Measurements from ENCODE around the gene CA6.
"Not testable (repeated sequence)": the region's sequence is repeated elsewhere in the genome, so short reads cannot be mapped to it uniquely, and the experiment has no call there.

The CA6 gene

GRCh38 chr1:8926707-8927694 is 18.7 kb upstream of the CA6 start:
- peak; percentile 53 for DNase-seq

GRCh38 chr1:8930116-8930515 is 15.6 kb upstream of the CA6 start:
- DNase-seq = no peak

- DNase-seq = not testable (repeated sequence)
These were observed 8.6 kb upstream of the CA6 start for GRCh38 chr1:8937051-8937450.

- no peak for DNase-seq
These were observed 8.0 kb upstream of the CA6 start for GRCh38 chr1:8937701-8938100.

GRCh38 chr1:8938232-8938999 is 7.3 kb upstream of the CA6 start:
- no peak for DNase-seq

- no peak for DNase-seq
These were observed 6.7 kb upstream of the CA6 start for GRCh38 chr1:8939000-8939265.

- no peak for DNase-seq
These were observed 6.2 kb upstream of the CA6 start for GRCh38 chr1:8939362-8939995.

GRCh38 chr1:8941906-8942305 is 3.8 kb upstream of the CA6 start:
- no peak for DNase-seq

GRCh38 chr1:8943498-8944405 is 1.9 kb upstream of the CA6 start:
- no peak for DNase-seq

- DNase-seq = no peak
These were observed 1.5 kb downstream of the CA6 start for GRCh38 chr1:8947127-8947691.

- DNase-seq = no peak
These were observed 4.6 kb downstream of the CA6 start for GRCh38 chr1:8950309-8950708.

- DNase-seq = no peak
These were observed 5.6 kb downstream of the CA6 start for GRCh38 chr1:8951231-8951630.

GRCh38 chr1:8955406-8955805 is 9.7 kb downstream of the CA6 start:
- no peak for DNase-seq

GRCh38 chr1:8956461-8957349 is 11.0 kb downstream of the CA6 start:
- DNase-seq = no peak

- peak; percentile 53 for DNase-seq
These were observed 17.3 kb downstream of the CA6 start for GRCh38 chr1:8962812-8963530.

- DNase-seq = no peak
These were observed 18.3 kb downstream of the CA6 start for GRCh38 chr1:8963963-8964362.

- no peak for DNase-seq
These were observed 19.6 kb downstream of the CA6 start for GRCh38 chr1:8965121-8965820.

- no peak for DNase-seq
These were observed 20.9 kb downstream of the CA6 start for GRCh38 chr1:8966606-8967005.

GRCh38 chr1:8968902-8969301 is 23.2 kb downstream of the CA6 start:
- DNase-seq = not testable (repeated sequence)

- DNase-seq = peak; percentile 53
These were observed 24.3 kb downstream of the CA6 start for GRCh38 chr1:8969937-8970336.

Data from CD4-positive, alpha-beta T cell treated with Interleukin-15 for 1 hour (primary cell).